Mesenchymal stem cell (in vitro differentiated cells and primary cell): ENCODE results near the gene EPAS1.

ENCODE experiments used
- DNase-seq: peaks from one replicate; pipeline ENCODE4 v3.0.0-alpha.2; 2013
- H2AFZ ChIP-seq: one replicate; pipeline ENCODE4 v1.6.1; 2013; ENCODE audit warnings: low read depth, mild to moderate bottlenecking, control low read depth, inconsistent platforms, low read length, moderate library complexity
- H2AK5ac ChIP-seq: 2 replicates; pipeline ENCODE4 v1.6.1; 2013; ENCODE audit warnings: low read length, moderate library complexity, mild to moderate bottlenecking, inconsistent platforms; ENCODE audit not compliant: severe bottlenecking
- H2BK120ac ChIP-seq: one replicate; pipeline ENCODE4 v1.6.1; 2013; ENCODE audit warnings: low read depth, mild to moderate bottlenecking, inconsistent platforms, low read length, moderate library complexity
- H2BK12ac ChIP-seq, 2 experiments: one replicate each; pipeline ENCODE4 v1.6.1; 2013; ENCODE audit warnings: inconsistent platforms in 2 of 2, low read length in 2 of 2, mild to moderate bottlenecking in 2 of 2, moderate library complexity in 2 of 2, control low read depth in 1 of 2
- H2BK15ac ChIP-seq: one replicate; pipeline ENCODE4 v1.6.1; 2013; ENCODE audit warnings: mild to moderate bottlenecking, low read depth, inconsistent platforms; ENCODE audit not compliant: poor library complexity, severe bottlenecking
- H2BK5ac ChIP-seq: 2 replicates; pipeline ENCODE4 v1.6.1; 2013; ENCODE audit warnings: low read depth, mild to moderate bottlenecking, low read length, control low read depth, inconsistent platforms; ENCODE audit not compliant: poor library complexity, severe bottlenecking
- H3K14ac ChIP-seq, 2 experiments: one replicate each; pipeline ENCODE4 v1.6.1; 2013; ENCODE audit warnings: inconsistent platforms in 2 of 2, low read length in 2 of 2, control low read depth in 1 of 2, mild to moderate bottlenecking in 1 of 2, moderate library complexity in 1 of 2
- H3K18ac ChIP-seq, 2 experiments: one replicate each; pipeline ENCODE4 v1.6.1; 2013; ENCODE audit warnings: inconsistent platforms in 2 of 2, low read length in 2 of 2, control low read depth in 1 of 2, low read depth in 1 of 2, mild to moderate bottlenecking in 1 of 2
- H3K23ac ChIP-seq, 2 experiments: one replicate each; pipeline ENCODE4 v1.6.1; 2013; ENCODE audit warnings: inconsistent platforms in 2 of 2, low read length in 2 of 2, mild to moderate bottlenecking in 2 of 2, moderate library complexity in 2 of 2, control low read depth in 1 of 2
- H3K27ac ChIP-seq: 2 replicates; pipeline ENCODE4 v1.5.1; 2013; ENCODE audit warnings: mild to moderate bottlenecking, moderate library complexity, low read length, control low read depth, inconsistent platforms; ENCODE audit not compliant: poor library complexity, severe bottlenecking
- H3K27me3 ChIP-seq, 2 experiments: 2 replicates each; pipeline versions ENCODE4 v1.6.1 to v1.7.0; 2013; ENCODE audit warnings: low read length in 2 of 2, mild to moderate bottlenecking in 2 of 2, moderate library complexity in 2 of 2, control low read depth in 1 of 2, inconsistent platforms in 1 of 2; ENCODE audit not compliant: control insufficient read depth in 1 of 2, insufficient read depth in 1 of 2
- H3K36me3 ChIP-seq, 2 experiments: 2 replicates each; pipeline versions ENCODE4 v1.6.1 to v1.7.0; 2013; ENCODE audit warnings: low read length in 2 of 2, control low read depth in 1 of 2, inconsistent platforms in 1 of 2, low read depth in 1 of 2, mild to moderate bottlenecking in 1 of 2; ENCODE audit not compliant: insufficient read depth in 2 of 2, control insufficient read depth in 1 of 2
- H3K4ac ChIP-seq, 2 experiments: one replicate each; pipeline ENCODE4 v1.6.1; 2013; ENCODE audit warnings: inconsistent platforms in 2 of 2, low read length in 2 of 2, mild to moderate bottlenecking in 2 of 2, moderate library complexity in 2 of 2, control low read depth in 1 of 2, low read depth in 1 of 2
- H3K4me1 ChIP-seq: 2 replicates; pipeline ENCODE4 v1.6.1; 2013; ENCODE audit warnings: low read depth, low read length, control low read depth; ENCODE audit not compliant: control insufficient read depth, insufficient read depth
- H3K4me2 ChIP-seq: 2 replicates; pipeline ENCODE4 v1.6.1; 2013; ENCODE audit warnings: low read length, mild to moderate bottlenecking, inconsistent platforms; ENCODE audit not compliant: poor library complexity, severe bottlenecking
- H3K4me3 ChIP-seq, 2 experiments: 2 replicates each; pipeline versions ENCODE4 v1.5.1 to v1.7.0; 2013; ENCODE audit warnings: low read length in 2 of 2, mild to moderate bottlenecking in 2 of 2, control low read depth in 1 of 2, low read depth in 1 of 2; ENCODE audit not compliant: insufficient read depth in 1 of 2
- H3K79me1 ChIP-seq: replicated peaks from 2 replicates; pipeline ENCODE4 v1.6.1; 2013; ENCODE audit warnings: mild to moderate bottlenecking, control low read depth, low read length, inconsistent platforms; ENCODE audit not compliant: poor library complexity, severe bottlenecking
- H3K9ac ChIP-seq: 2 replicates; pipeline ENCODE4 v1.7.0; 2013; ENCODE audit warnings: mild to moderate bottlenecking, low read length, moderate library complexity
- H3K9me3 ChIP-seq: 2 replicates; pipeline ENCODE4 v1.7.0; 2013; ENCODE audit warnings: mild to moderate bottlenecking, low read length; ENCODE audit not compliant: control insufficient read depth
- H4K8ac ChIP-seq: one replicate; pipeline ENCODE4 v1.6.1; 2013; ENCODE audit warnings: inconsistent platforms, mild to moderate bottlenecking, low read length, moderate library complexity
- H4K91ac ChIP-seq: one replicate; pipeline ENCODE4 v1.6.1; 2013; ENCODE audit warnings: mild to moderate bottlenecking, low read length, inconsistent platforms
- WGBS: methylation state at CpG from one replicate; pipeline ENCODE4 v1.1.7; 2013; ENCODE audit warnings: mixed read lengths; 5-methylcytosine and 5-hydroxymethylcytosine counted together

EPAS1 gene

DNA sequence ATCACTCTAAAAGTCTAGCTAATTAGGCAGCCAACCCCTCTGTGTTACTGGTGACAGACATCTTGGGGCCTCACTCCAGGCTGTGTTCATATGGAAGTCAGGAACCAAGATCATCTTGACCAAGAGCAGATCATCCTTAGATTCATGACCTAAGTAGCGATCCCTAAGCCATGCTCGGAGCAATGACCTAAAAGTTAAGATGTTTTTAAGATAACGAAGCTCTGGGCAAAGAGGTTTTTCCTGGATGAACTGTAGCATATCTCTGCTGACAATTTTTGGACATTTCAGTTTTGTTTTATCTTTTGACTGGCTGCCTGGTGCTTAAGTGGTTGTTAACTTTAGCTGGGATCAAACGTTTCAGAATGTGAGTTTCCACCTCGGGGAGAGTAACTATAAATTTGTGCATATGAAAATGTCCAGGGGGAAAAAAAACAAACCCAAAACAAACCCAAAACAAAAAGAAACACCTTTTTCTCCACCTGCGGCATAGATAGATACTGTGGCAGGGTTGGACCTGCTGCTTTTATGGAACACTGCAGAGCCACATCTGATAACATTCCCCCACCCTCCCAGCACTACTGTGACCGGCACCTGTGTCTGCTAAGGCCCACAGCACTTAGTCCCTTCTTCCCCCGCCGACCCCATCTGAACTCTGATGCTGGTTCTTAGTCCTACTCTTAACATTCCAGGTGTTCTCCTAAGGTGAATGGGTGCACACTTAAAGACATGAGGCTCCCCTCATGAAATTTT lies 45.5 kb downstream of the EPAS1 start:
- Histone ChIP-seq H2BK12ac (no peak overlapping the region), H2AK5ac (no peak overlapping the region), H2BK15ac (no peak overlapping the region), H3K4me3 (no peak overlapping the region), H3K9ac (no peak overlapping the region), H3K27me3 (no peaks in the 10 kb centered on the region), H3K27ac (no peak overlapping the region), H2BK5ac (no peak overlapping the region), H2BK120ac (no peak overlapping the region), H4K8ac (peak overlapping the region; percentile 63), H3K4me1 (peaks cover 6% of the 10 kb centered on the region), H3K36me3 (peaks cover 8 to 10% of the 10 kb centered on the region in 2 experiments), H3K14ac (no peak overlapping the region), H3K9me3 (no peaks in the 10 kb centered on the region), H4K91ac (no peak overlapping the region), H3K79me1 (peaks cover 26% of the 10 kb centered on the region), H3K4me2 (no peak overlapping the region), H3K18ac (peak overlapping the region in 1 of 2 experiments; percentile 30), H2AFZ (no peak overlapping the region), H3K4ac (no peak overlapping the region), H3K23ac (no peak overlapping the region)
- DNase-seq = no peak
- WGBS = 76% methylated on average over 7 of the region's 9 CpGs

DNA sequence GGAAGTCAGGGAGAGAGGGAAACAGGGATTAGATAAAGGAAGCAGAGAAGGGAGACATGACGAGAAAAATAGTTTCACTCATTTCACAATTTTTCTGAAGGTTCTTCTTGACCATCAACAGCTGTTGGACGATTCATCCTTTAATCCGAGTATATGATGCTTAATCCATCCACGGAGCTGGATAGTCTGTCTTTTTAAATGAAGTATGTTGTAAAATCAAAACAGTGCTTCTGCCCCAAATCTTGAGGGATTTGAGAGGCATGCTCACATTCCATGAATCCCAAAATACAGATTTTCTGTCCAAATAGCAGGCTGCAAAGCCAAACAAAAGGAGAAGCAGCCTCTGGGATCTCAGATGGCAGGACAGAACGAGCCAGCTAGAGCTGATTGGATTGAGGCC lies 47.5 kb downstream of the EPAS1 start:
- Histone ChIP-seq H3K9ac (peak overlapping the region; percentile 37), H2BK15ac (no peak overlapping the region), H2BK120ac (no peak overlapping the region), H4K91ac (no peak overlapping the region), H3K23ac (no peak overlapping the region), H2BK5ac (no peak overlapping the region), H2BK12ac (no peak overlapping the region), H3K27me3 (no peaks in the 10 kb centered on the region), H3K9me3 (no peaks in the 10 kb centered on the region), H3K4me2 (no peak overlapping the region), H3K4me3 (no peak overlapping the region), H2AFZ (no peak overlapping the region), H3K79me1 (peaks cover 16% of the 10 kb centered on the region), H3K36me3 (peaks cover 15 to 30% of the 10 kb centered on the region in 2 experiments), H3K18ac (no peak overlapping the region), H4K8ac (no peak overlapping the region), H3K14ac (no peak overlapping the region), H3K4me1 (peaks cover 2% of the 10 kb centered on the region), H3K27ac (no peak overlapping the region), H3K4ac (no peak overlapping the region), H2AK5ac (no peak overlapping the region)
- 88% methylated on average over 4 of the region's 5 CpGs for WGBS
- DNase-seq = no peak

DNA sequence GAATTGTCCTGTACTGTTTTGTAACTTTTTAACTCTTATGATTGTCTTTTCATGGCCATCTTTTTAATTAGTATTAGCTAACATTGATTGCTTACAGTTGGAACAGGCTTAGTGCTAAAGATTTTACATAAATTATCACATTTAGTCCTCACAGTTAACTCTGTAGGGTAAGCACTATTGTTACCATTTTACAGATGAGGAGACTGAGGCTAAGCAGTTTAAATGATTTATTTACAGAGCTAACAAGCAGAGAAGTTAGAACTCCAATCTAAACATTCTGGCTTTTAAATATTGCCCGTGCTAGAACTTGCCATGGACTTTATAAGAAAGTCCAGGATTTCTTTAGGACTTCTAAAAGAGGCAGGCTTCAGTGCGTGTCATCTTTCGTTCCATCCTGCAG lies 48.6 kb downstream of the EPAS1 start:
- Histone ChIP-seq H2BK5ac (no peak overlapping the region), H4K8ac (no peak overlapping the region), H3K9me3 (no peaks in the 10 kb centered on the region), H3K4me3 (no peak overlapping the region), H2BK15ac (no peak overlapping the region), H2BK12ac (no peak overlapping the region), H3K79me1 (peaks cover 9% of the 10 kb centered on the region), H4K91ac (no peak overlapping the region), H3K18ac (no peak overlapping the region), H3K4ac (no peak overlapping the region), H3K23ac (no peak overlapping the region), H3K14ac (no peak overlapping the region), H3K27me3 (no peaks in the 10 kb centered on the region), H3K9ac (no peak overlapping the region), H3K27ac (no peak overlapping the region), H2BK120ac (no peak overlapping the region), H2AK5ac (no peak overlapping the region), H3K36me3 (peaks cover 15 to 37% of the 10 kb centered on the region in 2 experiments), H2AFZ (no peak overlapping the region), H3K4me2 (no peak overlapping the region), H3K4me1 (no peaks in the 10 kb centered on the region)
- no peak for DNase-seq
- 63% methylated on average over 3 of the region's 3 CpGs for WGBS

DNA sequence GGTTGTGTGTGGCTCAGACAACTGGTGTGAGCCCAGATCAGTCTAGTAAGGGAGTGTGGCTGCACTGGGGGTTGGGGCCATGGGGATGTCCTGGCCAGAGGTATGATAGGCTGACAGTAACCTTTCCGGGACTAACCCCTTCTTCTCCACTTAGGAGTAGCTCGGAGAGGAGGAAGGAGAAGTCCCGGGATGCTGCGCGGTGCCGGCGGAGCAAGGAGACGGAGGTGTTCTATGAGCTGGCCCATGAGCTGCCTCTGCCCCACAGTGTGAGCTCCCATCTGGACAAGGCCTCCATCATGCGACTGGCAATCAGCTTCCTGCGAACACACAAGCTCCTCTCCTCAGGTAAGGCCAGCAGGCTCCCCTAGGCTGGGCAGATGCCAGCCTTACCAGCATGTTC lies 49.5 kb downstream of the EPAS1 start:
- Histone ChIP-seq H2AFZ (no peak overlapping the region), H3K27ac (no peak overlapping the region), H3K4me1 (no peaks in the 10 kb centered on the region), H2AK5ac (no peak overlapping the region), H3K18ac (no peak overlapping the region), H2BK120ac (no peak overlapping the region), H3K9me3 (no peaks in the 10 kb centered on the region), H3K4ac (no peak overlapping the region), H3K79me1 (peaks cover 7% of the 10 kb centered on the region), H3K23ac (no peak overlapping the region), H4K91ac (no peak overlapping the region), H3K4me2 (no peak overlapping the region), H3K9ac (no peak overlapping the region), H3K14ac (no peak overlapping the region), H3K4me3 (no peak overlapping the region), H2BK12ac (no peak overlapping the region), H2BK5ac (no peak overlapping the region), H2BK15ac (no peak overlapping the region), H4K8ac (no peak overlapping the region), H3K27me3 (no peaks in the 10 kb centered on the region), H3K36me3 (peaks cover 20 to 46% of the 10 kb centered on the region in 2 experiments)
- DNase-seq = no peak
- WGBS = 92% methylated on average over 10 of the region's 10 CpGs
